SH-SY5Y (cell line): ENCODE measurements around the gene C16orf89.

Experiments
- GATA2 ChIP-seq: IDR thresholded peaks from 2 replicates; pipeline ENCODE4 v1.6.1; 2011; ENCODE audit warnings: mild to moderate bottlenecking, low read depth, low read length
- GATA3 ChIP-seq: IDR thresholded peaks from 2 replicates; pipeline ENCODE4 v1.6.1; 2011; ENCODE audit warnings: low read depth, mild to moderate bottlenecking, low read length, moderate library complexity

DNA sequence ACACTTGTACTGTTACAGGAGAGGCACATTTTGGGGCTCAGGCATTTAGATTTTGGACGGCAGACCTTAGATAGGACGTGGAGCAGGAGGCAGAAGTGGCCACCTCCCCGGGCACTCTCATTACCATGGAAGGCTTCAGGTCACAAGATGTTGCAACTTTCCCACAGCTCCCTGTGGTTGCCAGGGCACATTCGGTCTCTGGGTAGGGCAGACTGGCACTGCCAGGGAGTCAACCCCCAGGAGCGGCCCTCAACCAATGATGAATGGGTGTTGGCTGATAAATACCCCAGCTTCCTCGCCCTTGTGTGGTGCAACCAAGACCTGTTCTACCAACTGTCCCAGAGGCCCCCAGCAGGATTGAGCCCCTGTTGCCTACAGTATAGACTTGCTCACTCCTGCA is 43.2 kb downstream of the C16orf89 start:
- TF ChIP-seq GATA3, result no peak
- no peak for TF ChIP-seq GATA2
